VCaP (cell line): ENCODE data around the gene GPS2.

Experiments
- H3K27ac ChIP-seq: fragments of 450-650 bp; 2 replicates; pipeline ENCODE4 v1.5.1; 2017
- TF ChIP-seq, protein P1 (sequence below): fragments of 450-650 bp; conservative IDR thresholded peaks from 2 replicates; pipeline ENCODE4 v1.5.1; 2017; ENCODE audit warnings: mild to moderate bottlenecking, moderate library complexity

Gene GPS2, protein sequence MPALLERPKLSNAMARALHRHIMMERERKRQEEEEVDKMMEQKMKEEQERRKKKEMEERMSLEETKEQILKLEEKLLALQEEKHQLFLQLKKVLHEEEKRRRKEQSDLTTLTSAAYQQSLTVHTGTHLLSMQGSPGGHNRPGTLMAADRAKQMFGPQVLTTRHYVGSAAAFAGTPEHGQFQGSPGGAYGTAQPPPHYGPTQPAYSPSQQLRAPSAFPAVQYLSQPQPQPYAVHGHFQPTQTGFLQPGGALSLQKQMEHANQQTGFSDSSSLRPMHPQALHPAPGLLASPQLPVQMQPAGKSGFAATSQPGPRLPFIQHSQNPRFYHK

DNA sequence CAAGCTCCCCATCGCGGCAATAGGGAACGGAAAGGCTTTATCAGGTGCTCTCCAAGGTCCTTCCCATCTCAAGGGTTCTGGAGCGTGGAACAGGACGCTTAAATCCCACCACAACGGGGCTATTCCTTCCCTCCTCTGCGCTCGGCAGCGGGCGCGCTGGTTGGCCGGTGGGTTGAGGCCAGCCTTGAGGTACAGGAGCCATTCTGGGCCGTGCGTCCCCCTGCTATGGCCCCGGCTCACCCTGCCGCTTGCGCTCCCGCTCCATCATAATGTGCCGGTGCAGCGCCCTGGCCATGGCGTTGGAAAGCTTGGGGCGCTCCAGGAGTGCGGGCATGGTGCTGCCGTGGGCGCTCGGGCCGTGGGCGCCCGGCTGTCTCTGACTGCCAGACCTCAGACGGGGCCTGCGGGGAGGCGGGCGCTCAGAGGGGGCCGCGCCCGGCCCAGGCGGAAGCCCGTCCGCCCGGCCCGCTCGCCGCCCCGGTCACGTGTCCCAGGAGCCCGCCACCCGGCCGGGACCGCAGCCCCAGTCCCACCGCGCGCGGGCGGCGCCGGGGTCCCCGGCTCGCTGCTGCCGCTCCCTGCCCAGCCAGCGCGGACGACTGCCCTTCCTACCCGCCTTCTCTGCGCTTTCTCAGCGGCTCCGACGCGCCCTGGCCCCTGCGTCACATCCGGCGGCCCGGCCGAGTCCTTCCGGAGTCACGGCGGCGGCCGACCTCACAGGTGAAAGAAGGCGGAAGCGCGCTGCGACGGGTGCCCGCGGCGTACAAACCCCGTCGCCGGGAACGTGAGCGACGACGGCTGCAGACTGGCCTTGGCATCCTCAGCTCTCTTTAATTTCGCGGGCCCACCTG is at the start of gene GPS2:
TSS of gene GPS2 (minus strand) at position 642 of the 851 bp plus-strand sequence. CDS start at position 334, 308 bp downstream.
- TF ChIP-seq, protein P1, sequence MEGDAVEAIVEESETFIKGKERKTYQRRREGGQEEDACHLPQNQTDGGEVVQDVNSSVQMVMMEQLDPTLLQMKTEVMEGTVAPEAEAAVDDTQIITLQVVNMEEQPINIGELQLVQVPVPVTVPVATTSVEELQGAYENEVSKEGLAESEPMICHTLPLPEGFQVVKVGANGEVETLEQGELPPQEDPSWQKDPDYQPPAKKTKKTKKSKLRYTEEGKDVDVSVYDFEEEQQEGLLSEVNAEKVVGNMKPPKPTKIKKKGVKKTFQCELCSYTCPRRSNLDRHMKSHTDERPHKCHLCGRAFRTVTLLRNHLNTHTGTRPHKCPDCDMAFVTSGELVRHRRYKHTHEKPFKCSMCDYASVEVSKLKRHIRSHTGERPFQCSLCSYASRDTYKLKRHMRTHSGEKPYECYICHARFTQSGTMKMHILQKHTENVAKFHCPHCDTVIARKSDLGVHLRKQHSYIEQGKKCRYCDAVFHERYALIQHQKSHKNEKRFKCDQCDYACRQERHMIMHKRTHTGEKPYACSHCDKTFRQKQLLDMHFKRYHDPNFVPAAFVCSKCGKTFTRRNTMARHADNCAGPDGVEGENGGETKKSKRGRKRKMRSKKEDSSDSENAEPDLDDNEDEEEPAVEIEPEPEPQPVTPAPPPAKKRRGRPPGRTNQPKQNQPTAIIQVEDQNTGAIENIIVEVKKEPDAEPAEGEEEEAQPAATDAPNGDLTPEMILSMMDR: no peak

DNA sequence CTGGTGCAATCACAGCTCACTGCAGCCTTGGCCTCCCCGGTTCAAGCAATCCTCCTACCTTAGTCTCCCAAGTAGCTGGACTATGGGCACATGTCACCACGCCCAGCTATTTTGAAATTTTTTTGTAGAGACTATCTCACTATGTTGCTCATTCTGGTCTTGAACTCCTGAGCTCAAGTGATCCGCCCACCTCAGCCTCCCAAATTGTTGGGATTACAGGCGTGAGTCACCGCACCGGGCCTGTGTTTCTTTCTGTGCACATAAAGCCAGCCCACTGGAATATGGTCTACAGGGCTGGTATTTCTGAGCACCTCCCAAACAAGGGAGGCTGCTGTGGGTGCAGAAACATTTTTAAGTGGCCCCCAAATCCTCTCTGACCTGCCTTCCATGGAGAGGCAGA is 48.2 kb upstream of the GPS2 start:
- no peak overlapping the region for H3K27ac ChIP-seq
- TF ChIP-seq, protein P1: no peak

More for the DNA sequence above, at the start of gene GPS2:
- H3K27ac ChIP-seq: peak within 1 kb of the TSS; percentile 85

DNA sequence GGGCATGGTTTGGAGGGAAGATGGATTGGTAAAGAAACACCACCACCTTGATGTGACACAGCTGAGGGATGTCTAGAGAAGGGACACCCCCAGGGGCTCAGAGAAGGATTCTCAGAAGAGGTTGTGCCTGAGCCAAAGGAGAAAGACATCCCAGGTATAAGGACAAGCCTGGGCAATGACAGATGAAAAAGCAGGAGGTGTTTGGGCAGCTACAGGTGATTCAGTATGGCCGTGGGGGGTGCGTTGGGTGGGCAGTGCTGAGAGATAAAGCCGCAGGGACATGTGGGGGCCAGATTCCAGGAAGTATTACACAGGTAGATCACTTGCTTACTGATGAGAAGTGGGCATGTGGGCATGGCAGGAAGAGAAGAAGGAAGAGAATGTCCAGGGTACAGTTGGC is 46.7 kb upstream of the GPS2 start:
- H3K27ac ChIP-seq: no peak overlapping the region
- TF ChIP-seq, protein P1: no peak

DNA sequence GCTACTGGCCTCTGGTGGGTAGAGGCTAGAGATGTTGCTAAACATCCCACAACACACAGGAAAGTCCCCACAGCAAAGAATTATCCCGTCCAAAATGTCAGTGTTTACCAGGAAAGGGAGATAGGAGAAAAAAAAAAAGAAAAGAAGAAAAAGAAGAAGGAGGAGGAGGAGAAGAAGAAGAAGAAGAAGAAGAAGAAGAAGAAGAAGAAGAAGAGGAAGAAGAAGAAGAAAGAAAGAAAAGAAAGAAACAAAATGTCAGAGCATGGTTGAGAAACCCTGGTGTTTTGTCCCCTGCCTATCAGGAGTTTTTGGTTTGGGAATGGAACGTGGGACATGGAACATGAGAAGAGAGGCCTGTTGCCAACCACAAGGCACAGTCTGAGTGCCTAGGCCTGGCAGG is 42.2 kb upstream of the GPS2 start:
- TF ChIP-seq, protein P1: no peak

DNA sequence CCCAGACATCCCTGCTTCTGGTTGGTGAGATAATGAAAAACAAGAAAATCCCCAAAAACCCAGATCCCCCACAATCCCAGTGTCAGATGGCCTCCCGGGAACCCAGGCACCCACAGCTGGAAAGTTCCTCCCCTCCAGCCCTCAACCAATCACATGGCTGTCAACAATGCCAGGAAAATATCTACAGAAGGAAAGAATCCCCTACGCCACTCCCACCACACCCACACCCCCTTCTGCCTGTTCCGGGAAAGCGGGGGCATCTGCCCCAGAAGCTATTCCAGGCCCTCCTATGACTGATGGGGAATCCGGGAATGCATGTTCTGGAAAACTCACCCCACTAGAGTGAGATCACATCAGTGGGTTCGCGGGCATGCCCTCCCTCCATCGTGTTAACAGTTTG is 41.6 kb upstream of the GPS2 start:
- TF ChIP-seq, protein P1: no peak

More for the DNA sequence above, 42.2 kb upstream of the GPS2 start:
- no peak overlapping the region for H3K27ac ChIP-seq

DNA sequence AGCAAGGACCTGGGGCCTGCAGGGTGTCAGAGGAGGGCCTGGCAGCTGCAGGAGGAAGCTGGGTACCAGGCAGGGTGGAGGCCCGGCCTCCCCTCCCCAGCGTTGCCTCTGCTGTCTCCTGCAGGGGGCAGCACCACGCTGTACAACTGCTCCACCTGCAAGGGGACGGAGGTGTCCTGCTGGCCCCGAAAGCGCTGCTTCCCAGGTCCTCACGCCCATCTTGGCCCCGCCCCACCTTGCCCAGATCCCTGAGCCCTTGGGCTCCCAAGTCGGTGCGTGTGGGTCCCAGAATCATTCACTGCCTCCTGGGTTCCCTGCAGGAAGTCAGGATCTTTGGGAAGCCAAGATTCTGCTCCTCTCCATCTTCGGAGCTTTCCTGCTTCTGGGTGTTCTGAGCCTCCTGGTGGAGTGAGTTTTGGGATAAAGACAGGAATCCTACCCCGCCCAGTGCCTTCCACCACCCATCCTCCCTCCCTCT is 41.0 kb upstream of the GPS2 start:
- TF ChIP-seq, protein P1: peak; percentile 80
- no peak overlapping the region for H3K27ac ChIP-seq

More for the DNA sequence above, 41.6 kb upstream of the GPS2 start:
- H3K27ac ChIP-seq: no peak overlapping the region

DNA sequence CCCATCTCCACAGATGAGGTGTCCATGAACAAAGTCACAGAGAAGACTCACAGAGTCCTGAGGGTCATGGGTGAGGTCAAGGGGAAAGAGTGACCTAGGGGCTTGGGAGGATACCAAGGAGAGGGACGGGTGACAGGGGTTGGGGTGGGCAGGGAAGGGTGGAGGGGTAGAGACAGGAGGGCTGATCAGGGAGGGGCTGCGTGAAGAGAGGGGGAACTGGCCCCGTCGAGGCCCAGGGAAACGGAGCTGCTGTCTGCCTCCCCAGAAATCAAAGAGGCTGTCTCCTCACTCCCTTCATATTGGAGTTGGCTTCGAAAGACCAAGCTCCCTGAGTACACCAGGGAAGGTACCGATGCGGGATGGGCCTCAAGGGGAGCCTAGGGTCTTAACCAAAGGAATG is 40.4 kb upstream of the GPS2 start:
- TF ChIP-seq, protein P1: no peak
- H3K27ac ChIP-seq: no peak overlapping the region
